WTC11 (cell line): ENCODE results near the gene SGPL1.

Source experiments
- ATF3 ChIP-seq: sonication (generic); formaldehyde crosslinking; conservative IDR thresholded peaks from 2 replicates; pipeline ENCODE4 v1.8.1; 2022; ENCODE audit warnings: mild to moderate bottlenecking, missing genetic modification reagents
- CBFB ChIP-seq: sonication (generic); formaldehyde crosslinking; IDR thresholded peaks from 2 replicates; pipeline ENCODE4 v1.8.1; 2022; ENCODE audit warnings: mild to moderate bottlenecking, low read depth, missing genetic modification reagents
- CDX4 ChIP-seq: fragments of 250-450 bp; sonication (Bioruptor Pico); IDR thresholded peaks from 2 replicates; pipeline ENCODE4 v1.9.0; 2021; ENCODE audit warnings: moderate library complexity, mild to moderate bottlenecking, inconsistent platforms, borderline replicate concordance
- CTCF ChIP-seq: fragments of 200-600 bp; IDR thresholded peaks from 2 replicates; pipeline ENCODE4 v1.8.0; 2022; ENCODE audit warnings: antibody characterized with exemption
- E2F1 ChIP-seq: sonication (generic); formaldehyde crosslinking; IDR thresholded peaks from 2 replicates; pipeline ENCODE4 v1.8.0; 2022; ENCODE audit warnings: mild to moderate bottlenecking, missing genetic modification reagents
- ETV6 ChIP-seq: sonication (generic); formaldehyde crosslinking; IDR thresholded peaks from 2 replicates; pipeline ENCODE4 v1.8.1; 2022; ENCODE audit warnings: mild to moderate bottlenecking, missing genetic modification reagents
- HMGXB4 ChIP-seq: sonication (generic); formaldehyde crosslinking; IDR thresholded peaks from 2 replicates; pipeline ENCODE4 v1.8.1; 2023; ENCODE audit warnings: mild to moderate bottlenecking, moderate library complexity, missing genetic modification reagents
- MAX ChIP-seq: sonication (generic); formaldehyde crosslinking; IDR thresholded peaks from 2 replicates; pipeline ENCODE4 v1.8.0; 2022; ENCODE audit warnings: mild to moderate bottlenecking, missing genetic modification reagents
- SP1 ChIP-seq: sonication (generic); formaldehyde crosslinking; conservative IDR thresholded peaks from 2 replicates; pipeline ENCODE4 v1.8.1; 2022; ENCODE audit warnings: missing genetic modification reagents
- STAT6 ChIP-seq: sonication (generic); formaldehyde crosslinking; conservative IDR thresholded peaks from 2 replicates; pipeline ENCODE4 v1.8.1; 2023; ENCODE audit warnings: mild to moderate bottlenecking, low read depth, missing genetic modification reagents, moderate library complexity
- ZNF121 ChIP-seq: sonication (generic); formaldehyde crosslinking; IDR thresholded peaks from 2 replicates; pipeline ENCODE4 v1.8.0; 2023; ENCODE audit warnings: missing genetic modification reagents
- ZNF425 ChIP-seq: fragments of 250-450 bp; sonication (Bioruptor Pico); conservative IDR thresholded peaks from 2 replicates; pipeline ENCODE4 v1.9.0; 2021; ENCODE audit warnings: mild to moderate bottlenecking

GRCh38 chr10:70880077-70880534 is 64.4 kb downstream of the SGPL1 start:
- TF ChIP-seq HMGXB4 (CRISPR knock-in tag) (no peak), CDX4 (CRISPR knock-in tag) (no peak), CTCF (peak; percentile 82), ZNF425 (CRISPR knock-in tag) (no peak), ETV6 (CRISPR knock-in tag) (no peak), MAX (CRISPR knock-in tag) (no peak), CBFB (CRISPR knock-in tag) (no peak), ATF3 (CRISPR knock-in tag) (no peak), E2F1 (CRISPR knock-in tag) (no peak), SP1 (CRISPR knock-in tag) (no peak), STAT6 (no peak), ZNF121 (CRISPR knock-in tag) (no peak)
